BLaER1 treated with 17β-estradiol and CSF1 and Interleukin-3, amounts not matched to agents 10 nM and 100 nM (cell line): Measurements from ENCODE around the gene GUCY2F.
A peak's percentile ranks its signal among the peaks of the same experiment; 100 is the strongest.

Experiments
- H3K27ac ChIP-seq, 11 experiments: shearing (Covaris generic); formaldehyde crosslinking; 2 replicates each; pipeline ENCODE4 v1.8.1; 2022
- H3K27me3 ChIP-seq, 11 experiments: shearing (Covaris generic); formaldehyde crosslinking; 2 replicates each; pipeline ENCODE4 v1.8.1; 2022
- H3K36me3 ChIP-seq, 11 experiments: shearing (Covaris generic); formaldehyde crosslinking; 2 replicates each; pipeline ENCODE4 v1.8.1; 2022
- H3K4me1 ChIP-seq, 10 experiments: shearing (Covaris generic); formaldehyde crosslinking; 2 replicates each; pipeline ENCODE4 v1.8.1; 2022
- H3K4me2 ChIP-seq, 11 experiments: shearing (Covaris generic); formaldehyde crosslinking; 2 replicates each; pipeline ENCODE4 v1.8.1; 2022
- H3K4me3 ChIP-seq, 10 experiments: shearing (Covaris generic); formaldehyde crosslinking; 2 replicates each; pipeline ENCODE4 v1.8.1; 2022
- H3K9ac ChIP-seq, 11 experiments: shearing (Covaris generic); formaldehyde crosslinking; 2 replicates each; pipeline ENCODE4 v1.8.1; 2022
- H3K9me3 ChIP-seq, 11 experiments: shearing (Covaris generic); formaldehyde crosslinking; replicated peaks in 1 of 11; 2 replicates each; pipeline ENCODE4 v1.8.1; 2022
- H4K20me1 ChIP-seq, 11 experiments: shearing (Covaris generic); formaldehyde crosslinking; 2 replicates each; pipeline ENCODE4 v1.8.1; 2022
- Cebpa-rat ChIP-seq, 11 experiments: shearing (Covaris generic); IDR thresholded peaks; 2 replicates each; pipeline ENCODE4 v1.8.1; 2022

GUCY2F gene

GRCh38 chrX:109352066-109352588, 129.8 kb downstream of the GUCY2F start:
- Histone ChIP-seq H3K9me3 (no peaks in the 10 kb centered on the region), H3K27me3 (peaks cover 61 to 100% (median 96%) of the 10 kb centered on the region in 11 experiments), H3K36me3 (no peaks in the 10 kb centered on the region), H3K4me2 (peak overlapping the region in 10 of 11 experiments; percentile 8 to 45 (median 35); a peak in 14 of 22 replicates), H3K9ac (no peak overlapping the region), H3K4me3 (no peak overlapping the region), H3K27ac (no peak overlapping the region), H4K20me1 (no peaks in the 10 kb centered on the region; a peak in 2 of 22 replicates), H3K4me1 (peaks cover 10 to 28% (median 21%) of the 10 kb centered on the region in 10 experiments)
- TF ChIP-seq Cebpa-rat (IDR thresholded peaks at IDR 0.05): no peak

GRCh38 chrX:109351557-109351956, 130.3 kb downstream of the GUCY2F start:
- Histone ChIP-seq H3K36me3 (no peaks in the 10 kb centered on the region), H3K27ac (no peak overlapping the region), H3K9ac (no peak overlapping the region), H4K20me1 (no peaks in the 10 kb centered on the region; a peak in 2 of 22 replicates), H3K4me1 (peaks cover 15 to 34% (median 27%) of the 10 kb centered on the region in 10 experiments), H3K27me3 (peaks cover 63 to 100% (median 96%) of the 10 kb centered on the region in 11 experiments), H3K9me3 (no peaks in the 10 kb centered on the region), H3K4me3 (no peak overlapping the region), H3K4me2 (peak overlapping the region in 9 of 11 experiments; percentile 19 to 45 (median 37); a peak in 12 of 22 replicates)
- no peak for TF ChIP-seq Cebpa-rat (IDR thresholded peaks at IDR 0.05)

GRCh38 chrX:109350551-109350950, 131.3 kb downstream of the GUCY2F start:
- Histone ChIP-seq H3K9me3 (no peaks in the 10 kb centered on the region), H3K36me3 (no peaks in the 10 kb centered on the region), H3K4me3 (no peak overlapping the region), H3K27ac (no peak overlapping the region), H4K20me1 (no peaks in the 10 kb centered on the region; a peak in 2 of 22 replicates), H3K9ac (no peak overlapping the region), H3K4me1 (peaks cover 15 to 44% (median 35%) of the 10 kb centered on the region in 10 experiments), H3K4me2 (no peak overlapping the region; a peak in 1 of 22 replicates), H3K27me3 (peaks cover 70 to 100% (median 96%) of the 10 kb centered on the region in 11 experiments)
- TF ChIP-seq Cebpa-rat (IDR thresholded peaks at IDR 0.05): no peak

- no peak for TF ChIP-seq Cebpa-rat (IDR thresholded peaks at IDR 0.05)
- H3K4me3 ChIP-seq: no peak overlapping the region
- H3K4me2 ChIP-seq: no peak overlapping the region; a peak in 1 of 22 replicates
- no peak overlapping the region for H3K9ac ChIP-seq
- no peaks in the 10 kb centered on the region for H3K36me3 ChIP-seq
- peaks cover 15 to 46% (median 35%) of the 10 kb centered on the region in 10 experiments for H3K4me1 ChIP-seq
- H3K27me3 ChIP-seq: peaks cover 66 to 97% (median 96%) of the 10 kb centered on the region in 11 experiments
- no peaks in the 10 kb centered on the region for H3K9me3 ChIP-seq
- no peak overlapping the region for H3K27ac ChIP-seq
- H4K20me1 ChIP-seq: no peaks in the 10 kb centered on the region; a peak in 2 of 22 replicates
Measured at GRCh38 chrX:109350051-109350450, 131.8 kb downstream of the GUCY2F start.

- peaks cover 15 to 44% (median 35%) of the 10 kb centered on the region in 10 experiments for H3K4me1 ChIP-seq
- no peaks in the 10 kb centered on the region for H3K9me3 ChIP-seq
- H3K27ac ChIP-seq: peak overlapping the region in 2 of 11 experiments; percentile 18 to 24; a peak in 4 of 22 replicates
- no peak overlapping the region for H3K4me3 ChIP-seq
- no peaks in the 10 kb centered on the region; a peak in 2 of 22 replicates for H4K20me1 ChIP-seq
- H3K36me3 ChIP-seq: no peaks in the 10 kb centered on the region
- H3K27me3 ChIP-seq: peaks cover 62 to 95% (median 90%) of the 10 kb centered on the region in 11 experiments
- H3K4me2 ChIP-seq: peak overlapping the region; percentile 24 to 71 (median 54)
- no peak overlapping the region; a peak in 1 of 22 replicates for H3K9ac ChIP-seq
- no peak for TF ChIP-seq Cebpa-rat (IDR thresholded peaks at IDR 0.05)
Measured at GRCh38 chrX:109347632-109348031, 134.3 kb downstream of the GUCY2F start.

- Histone ChIP-seq H3K36me3 (no peaks in the 10 kb centered on the region), H3K4me3 (no peak overlapping the region), H3K4me2 (peak overlapping the region in 10 of 11 experiments; percentile 24 to 71 (median 54); a peak in 16 of 22 replicates), H3K9me3 (peaks cover 0 to 4% (median 0%) of the 10 kb centered on the region in 11 experiments; a peak in 2 of 22 replicates), H3K4me1 (peaks cover 15 to 32% (median 25%) of the 10 kb centered on the region in 10 experiments), H3K27ac (no peak overlapping the region), H3K27me3 (peaks cover 52 to 92% (median 86%) of the 10 kb centered on the region in 11 experiments), H3K9ac (no peak overlapping the region), H4K20me1 (no peaks in the 10 kb centered on the region; a peak in 2 of 22 replicates)
- no peak for TF ChIP-seq Cebpa-rat (IDR thresholded peaks at IDR 0.05)
Measured at GRCh38 chrX:109346491-109346890, 135.4 kb downstream of the GUCY2F start.

- no peaks in the 10 kb centered on the region for H3K36me3 ChIP-seq
- peak overlapping the region in 10 of 11 experiments; percentile 11 to 71 (median 54); a peak in 12 of 22 replicates for H3K4me2 ChIP-seq
- no peak overlapping the region for H3K9ac ChIP-seq
- TF ChIP-seq Cebpa-rat (IDR thresholded peaks at IDR 0.05): no peak
- peaks cover 15 to 31% (median 25%) of the 10 kb centered on the region in 10 experiments for H3K4me1 ChIP-seq
- peaks cover 47 to 92% (median 84%) of the 10 kb centered on the region in 11 experiments for H3K27me3 ChIP-seq
- no peak overlapping the region for H3K4me3 ChIP-seq
- H3K27ac ChIP-seq: no peak overlapping the region
- H4K20me1 ChIP-seq: no peaks in the 10 kb centered on the region; a peak in 2 of 22 replicates
- peaks cover 0 to 5% (median 0%) of the 10 kb centered on the region in 11 experiments; a peak in 2 of 22 replicates for H3K9me3 ChIP-seq
Measured at GRCh38 chrX:109345856-109346255, 136.0 kb downstream of the GUCY2F start.

- Histone ChIP-seq H3K9ac (no peak overlapping the region), H3K27me3 (peaks cover 40 to 86% (median 72%) of the 10 kb centered on the region in 11 experiments), H3K36me3 (no peaks in the 10 kb centered on the region), H4K20me1 (no peaks in the 10 kb centered on the region; a peak in 2 of 22 replicates), H3K4me3 (no peak overlapping the region), H3K9me3 (peaks cover 0 to 8% (median 0%) of the 10 kb centered on the region in 11 experiments; a peak in 4 of 22 replicates), H3K4me1 (peaks cover 15 to 31% (median 25%) of the 10 kb centered on the region in 10 experiments), H3K4me2 (no peak overlapping the region), H3K27ac (no peak overlapping the region)
- no peak for TF ChIP-seq Cebpa-rat (IDR thresholded peaks at IDR 0.05)
Measured at GRCh38 chrX:109344678-109345077, 137.2 kb downstream of the GUCY2F start.

GRCh38 chrX:109344101-109344500, 137.8 kb downstream of the GUCY2F start:
- no peaks in the 10 kb centered on the region for H3K36me3 ChIP-seq
- TF ChIP-seq Cebpa-rat (IDR thresholded peaks at IDR 0.05): no peak
- H3K4me2 ChIP-seq: no peak overlapping the region
- H3K4me1 ChIP-seq: peaks cover 15 to 31% (median 25%) of the 10 kb centered on the region in 10 experiments
- H3K9me3 ChIP-seq: peaks cover 0 to 9% (median under 1%) of the 10 kb centered on the region in 11 experiments; a peak in 8 of 22 replicates
- peaks cover 38 to 85% (median 68%) of the 10 kb centered on the region in 11 experiments for H3K27me3 ChIP-seq
- H3K9ac ChIP-seq: no peak overlapping the region
- no peak overlapping the region for H3K27ac ChIP-seq
- H4K20me1 ChIP-seq: no peaks in the 10 kb centered on the region; a peak in 2 of 22 replicates
- no peak overlapping the region for H3K4me3 ChIP-seq
